HG03108 (cell line): ENCODE data around the gene ANXA8.

Experiments
- ATAC-seq: cut with Tn5 transposase; IDR thresholded peaks from one replicate; pipeline ENCODE4 v1.9.1; 2021; ENCODE audit warnings: moderate library complexity; ENCODE audit not compliant: unreplicated experiment

Gene ANXA8

GRCh38 chr10:47449102-47449978 is 34.6 kb downstream of the ANXA8 start:
- no peak for ATAC-seq

- ATAC-seq: no peak
These were observed 36.2 kb downstream of the ANXA8 start for GRCh38 chr10:47447705-47448104.

- no peak for ATAC-seq
These were observed 36.7 kb downstream of the ANXA8 start for GRCh38 chr10:47447209-47447608.

GRCh38 chr10:47445720-47446119 is 38.2 kb downstream of the ANXA8 start:
- ATAC-seq: no peak

GRCh38 chr10:47444047-47444446 is 39.9 kb downstream of the ANXA8 start:
- ATAC-seq: no peak

- ATAC-seq: no peak
These were observed 40.8 kb downstream of the ANXA8 start for GRCh38 chr10:47443145-47443544.

GRCh38 chr10:47442351-47442750 is 41.6 kb downstream of the ANXA8 start:
- ATAC-seq: no peak

- ATAC-seq: no peak
These were observed 42.0 kb downstream of the ANXA8 start for GRCh38 chr10:47441938-47442337.

- no peak for ATAC-seq
These were observed 43.7 kb downstream of the ANXA8 start for GRCh38 chr10:47440207-47440606.

- ATAC-seq: no peak
These were observed 44.9 kb downstream of the ANXA8 start for GRCh38 chr10:47438857-47439474.

- ATAC-seq: no peak
These were observed 48.8 kb downstream of the ANXA8 start for GRCh38 chr10:47435081-47435480.

GRCh38 chr10:47425813-47426419 is 58.0 kb downstream of the ANXA8 start:
- ATAC-seq: no peak

GRCh38 chr10:47424231-47424630 is 59.7 kb downstream of the ANXA8 start:
- ATAC-seq: no peak

GRCh38 chr10:47423476-47423875 is 60.4 kb downstream of the ANXA8 start:
- no peak for ATAC-seq

GRCh38 chr10:47421057-47421952 is 62.6 kb downstream of the ANXA8 start:
- no peak for ATAC-seq

GRCh38 chr10:47420305-47421056 is 63.4 kb downstream of the ANXA8 start:
- no peak for ATAC-seq

- ATAC-seq: no peak
These were observed 64.5 kb downstream of the ANXA8 start for GRCh38 chr10:47419421-47419820.

GRCh38 chr10:47418966-47419365 is 64.9 kb downstream of the ANXA8 start:
- no peak for ATAC-seq

GRCh38 chr10:47418321-47418720 is 65.6 kb downstream of the ANXA8 start:
- no peak for ATAC-seq
